Endothelial cell of umbilical vein (primary cell): ENCODE data around the gene ELAC2. TPM values are rescaled to one million over a fixed set of nuclear protein-coding genes. Genes with fewer than 3 reads are reported as not detected.
"Not testable (repeated sequence)": the region's sequence is repeated elsewhere in the genome, so short reads cannot be mapped to it uniquely, and the experiment has no call there.

Source experiments
- BruUV-seq: library from RNA; stranded (reverse); fragments of 400-500 nt; replicated peaks from 2 replicates; lab custom pipeline; 2021; lab: Mats Ljungman, UMichigan
- CTCF ChIA-PET: fragments of 300-600, 350-600 bp; sonication (Branson Sonifier 250); formaldehyde crosslinking; loops from one replicate; lab custom pipeline; 2021; ENCODE audit warnings: antibody characterized with exemption, inconsistent platforms; lab: Charles Lee
- POLR2A ChIA-PET: fragments of 300-600, 350-600 bp; sonication (Branson Sonifier 250); formaldehyde crosslinking; loops from one replicate; lab custom pipeline; 2021; ENCODE audit warnings: antibody characterized with exemption, inconsistent platforms; lab: Charles Lee
- DNase-seq: peaks from one replicate; pipeline ENCODE4 v3.0.0-alpha.2; 2011; ENCODE audit warnings: low read depth, low spot score
- FAIRE-seq: peaks from 2 replicates; lab custom pipeline; 2011; peaks lifted over from hg19 to GRCh38; lab: Jason Lieb, UNC
- H2AFZ ChIP-seq: 2 replicates; pipeline ENCODE4 v1.6.0; 2012; ENCODE audit warnings: low read depth, low read length, control low read depth, inconsistent platforms
- H3K27ac ChIP-seq: 2 replicates; pipeline ENCODE4 v1.5.1; 2011; ENCODE audit warnings: low read depth, mild to moderate bottlenecking, control low read depth, low read length, moderate library complexity; ENCODE audit not compliant: insufficient read depth
- H3K27me3 ChIP-seq, 2 experiments: 2 replicates each; pipeline versions ENCODE4 v1.6.0 to v1.6.1; 2011; ENCODE audit warnings: low read length in 2 of 2, mixed read lengths in 1 of 2; ENCODE audit not compliant: control insufficient read depth in 2 of 2, insufficient read depth in 2 of 2
- H3K36me3 ChIP-seq, 2 experiments: 2 replicates in 1 of 2; 3 replicates in 1 of 2; pipeline ENCODE4 v1.5.1; 2011; ENCODE audit warnings: low read length in 2 of 2, mild to moderate bottlenecking in 1 of 2, moderate library complexity in 1 of 2; ENCODE audit not compliant: control insufficient read depth in 2 of 2, insufficient read depth in 2 of 2; ENCODE audit errors: extremely low read depth in 1 of 2
- H3K4me1 ChIP-seq: 3 replicates; pipeline ENCODE4 v1.5.1; 2011; ENCODE audit warnings: mild to moderate bottlenecking, low read length; ENCODE audit not compliant: control insufficient read depth, insufficient read depth; ENCODE audit errors: extremely low read depth
- H3K4me2 ChIP-seq: 2 replicates; pipeline ENCODE4 v1.6.1; 2011; ENCODE audit warnings: low read length, control low read depth, mixed read lengths; ENCODE audit not compliant: insufficient read depth
- H3K4me3 ChIP-seq, 3 experiments: fragments of 200-600 bp in 1 of 3; sonication (generic), shearing (Covaris generic) in 1 of 3; replicated peaks in 1 of 3; 2 replicates each; pipeline ENCODE4 v1.5.1; 2011 to 2016; ENCODE audit warnings: control low read depth in 3 of 3, low read length in 3 of 3, mild to moderate bottlenecking in 2 of 3, inconsistent platforms in 1 of 3, low read depth in 1 of 3, moderate library complexity in 1 of 3; ENCODE audit not compliant: insufficient read depth in 1 of 3
- H3K79me2 ChIP-seq: 2 replicates; pipeline ENCODE4 v1.6.0; 2012; ENCODE audit warnings: low read length, inconsistent platforms; ENCODE audit not compliant: control insufficient read depth, insufficient read depth
- H3K9ac ChIP-seq: replicated peaks from 2 replicates; pipeline ENCODE3; 2011; ENCODE audit warnings: low read length, control low read depth; ENCODE audit not compliant: insufficient read depth; ENCODE audit errors: extremely low read depth
- H3K9me1 ChIP-seq: replicated peaks from 3 replicates; pipeline ENCODE4 v1.6.0; 2011; ENCODE audit warnings: mild to moderate bottlenecking, low read length; ENCODE audit not compliant: control insufficient read depth, insufficient read depth; ENCODE audit errors: extremely low read depth
- H3K9me3 ChIP-seq: replicated peaks from 2 replicates; pipeline ENCODE4 v1.5.1; 2012; ENCODE audit warnings: low read length, inconsistent platforms; ENCODE audit not compliant: control insufficient read depth, insufficient read depth
- H4K20me1 ChIP-seq: replicated peaks from 2 replicates; pipeline ENCODE3; 2011; ENCODE audit warnings: mild to moderate bottlenecking, low read length; ENCODE audit not compliant: control insufficient read depth, insufficient read depth; ENCODE audit errors: extremely low read depth
- EZH2 ChIP-seq: IDR thresholded peaks from 2 replicates; pipeline ENCODE4 v1.6.1; 2012; ENCODE audit warnings: borderline replicate concordance, low read depth, mild to moderate bottlenecking, moderate library complexity, low read length, inconsistent platforms; ENCODE audit not compliant: severe bottlenecking
- FOS ChIP-seq: IDR thresholded peaks from 2 replicates; pipeline ENCODE4 v1.6.1; 2011; ENCODE audit warnings: mild to moderate bottlenecking, low read length, moderate library complexity, borderline replicate concordance; ENCODE audit not compliant: insufficient read depth
- GATA2 ChIP-seq: IDR thresholded peaks from 2 replicates; pipeline ENCODE4 v1.7.0; 2011; ENCODE audit warnings: low read depth, mild to moderate bottlenecking, moderate library complexity, mixed read lengths, low read length; ENCODE audit not compliant: insufficient read length, insufficient read depth
- JUN ChIP-seq: IDR thresholded peaks from 2 replicates; pipeline ENCODE4 v1.6.1; 2011; ENCODE audit warnings: borderline replicate concordance, low read depth; ENCODE audit not compliant: insufficient read length, insufficient read depth
- MYC ChIP-seq: IDR thresholded peaks from one replicate; pipeline ENCODE4 v1.6.1; 2011; ENCODE audit warnings: mild to moderate bottlenecking, low read depth, low read length
- POLR2A ChIP-seq: IDR thresholded peaks from 2 replicates; pipeline ENCODE4 v1.6.1; 2012; ENCODE audit warnings: low read depth, mild to moderate bottlenecking, control low read depth, low read length
- dilution Hi-C: fragments of 300-500 bp; cut with MboI; formaldehyde crosslinking; loops from one replicate; pipeline ENCODE4 v1.15.0; 2019; ENCODE audit warnings: low sequenced_read_pairs; ENCODE audit not compliant: extremely low pct_ligation_motif_present
- intact Hi-C: fragments of 100-400 bp; cut with micrococcal nuclease; formaldehyde crosslinking; loops from one replicate; pipeline ENCODE4 v1.10.0; 2022
- polyA plus RNA-seq, 4 experiments: library from polyadenylated mRNA; depleted of rRNA in 3 of 4; stranded (reverse) in 3 of 4; unstranded in 1 of 4; fragments of >200 nt; gene quantifications; 2 replicates each; pipeline versions ENCODE4 v1.2.1 to v1.2.3, GENCODE V29; 2011 to 2012; ENCODE audit warnings: missing spikeins in 1 of 4
- total RNA-seq: library from RNA; stranded (reverse); gene quantifications from 2 replicates; pipeline ENCODE4 v1.2.3, GENCODE V29; 2021
- TF ChIP-seq, protein P1 (sequence below): IDR thresholded peaks from 2 replicates; pipeline ENCODE4 v1.6.1; 2011; ENCODE audit not compliant: insufficient read depth, insufficient read length

Gene ELAC2
- total and polyA plus RNA-seq, 2 donors (not counting 3 experiments of a cell fraction or from before 2014, with no cell fraction given), result 64.8 to 75.9 TPM

DNA sequence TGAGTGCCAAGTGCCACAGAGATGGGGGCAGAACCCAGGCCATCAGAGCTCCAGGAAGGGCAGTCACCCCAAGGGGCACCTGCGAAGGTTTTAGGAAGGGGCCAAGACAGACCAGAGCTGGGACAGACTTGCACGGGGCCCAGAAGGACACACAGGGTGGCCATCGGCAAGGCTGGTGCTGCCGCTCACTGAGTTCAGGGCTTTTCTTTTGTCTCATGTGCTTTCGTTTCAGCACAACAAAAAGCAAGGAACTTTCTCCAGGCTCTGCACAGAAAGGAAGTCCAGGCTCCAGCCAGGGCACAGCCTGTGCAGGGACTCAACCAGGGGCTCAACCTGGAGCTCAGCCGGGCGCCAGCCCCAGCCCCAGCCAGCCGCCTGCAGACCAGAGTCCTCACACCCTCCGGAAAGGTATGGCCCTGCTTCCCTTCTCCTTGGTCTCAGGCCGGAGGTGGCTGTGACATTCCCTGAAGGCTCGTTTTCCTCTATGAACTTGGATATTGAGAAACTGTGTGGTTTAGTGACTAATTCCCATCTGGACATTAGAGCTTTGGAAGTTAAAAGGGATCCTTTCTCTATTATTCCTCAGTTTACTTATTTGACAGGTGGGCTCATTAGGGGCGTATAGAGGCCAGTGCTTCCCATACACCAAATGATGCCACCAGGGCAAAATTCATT is 37.9 kb downstream of the ELAC2 start:
- H3K4me3 ChIP-seq, result no peak overlapping the region
- ChIA-PET POLR2A (interaction anchor here (0.7 kb wide), 1 partner anchor 1056 kb away, joined by 3 read pairs; no protein-coding TSS in a partner anchor), CTCF (interaction anchor here (1.4 kb wide), 1 partner anchor 18 kb away, joined by 3 read pairs; no protein-coding TSS in a partner anchor)
- FAIRE-seq (no peak), DNase-seq (no peak)
- no peak overlapping the region for H3K9ac ChIP-seq
- H3K4me2 ChIP-seq, result no peak overlapping the region
- no peaks in the 10 kb centered on the region for H3K9me1 ChIP-seq
- dilution Hi-C loops, result no loop called here
- H3K4me1 ChIP-seq, result no peaks in the 10 kb centered on the region
- H4K20me1 ChIP-seq, result no peaks in the 10 kb centered on the region
- BruUV-seq, result no TSS peak
- no peak overlapping the region for H2AFZ ChIP-seq
- intact Hi-C loops, result no loop called here
- no peaks in the 10 kb centered on the region for H3K36me3 ChIP-seq
- H3K79me2 ChIP-seq, result no peaks in the 10 kb centered on the region
- no peak overlapping the region for H3K27ac ChIP-seq
- H3K27me3 ChIP-seq, result no peaks in the 10 kb centered on the region
- TF ChIP-seq FOS (no peak), JUN (no peak), EZH2 (no peak), POLR2A (no peak), MYC (no peak), GATA2 (no peak)
- TF ChIP-seq, protein P1, sequence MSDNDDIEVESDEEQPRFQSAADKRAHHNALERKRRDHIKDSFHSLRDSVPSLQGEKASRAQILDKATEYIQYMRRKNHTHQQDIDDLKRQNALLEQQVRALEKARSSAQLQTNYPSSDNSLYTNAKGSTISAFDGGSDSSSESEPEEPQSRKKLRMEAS, result no peak
- H3K9me3 ChIP-seq, result no peaks in the 10 kb centered on the region

DNA sequence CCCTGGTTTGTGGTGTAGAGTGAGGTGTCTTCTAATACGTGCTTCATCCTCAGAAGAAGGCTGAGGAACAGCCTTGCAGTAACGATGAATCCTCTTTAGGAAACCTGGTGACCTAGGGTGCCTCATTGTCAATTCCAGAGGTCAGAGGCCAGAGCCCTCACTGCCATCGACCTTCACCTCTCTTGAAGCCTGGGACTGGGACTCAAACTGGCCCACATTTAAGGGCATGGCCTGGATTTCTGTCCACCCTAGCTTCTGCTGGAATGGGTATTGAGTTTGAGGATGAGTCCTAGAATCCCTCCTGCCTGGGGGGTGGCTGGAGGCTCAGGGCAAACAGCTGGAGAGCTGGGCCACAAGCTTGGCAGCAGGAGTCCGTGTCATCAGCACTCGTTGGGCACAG is 38.6 kb downstream of the ELAC2 start:
- FAIRE-seq, result no peak

DNA sequence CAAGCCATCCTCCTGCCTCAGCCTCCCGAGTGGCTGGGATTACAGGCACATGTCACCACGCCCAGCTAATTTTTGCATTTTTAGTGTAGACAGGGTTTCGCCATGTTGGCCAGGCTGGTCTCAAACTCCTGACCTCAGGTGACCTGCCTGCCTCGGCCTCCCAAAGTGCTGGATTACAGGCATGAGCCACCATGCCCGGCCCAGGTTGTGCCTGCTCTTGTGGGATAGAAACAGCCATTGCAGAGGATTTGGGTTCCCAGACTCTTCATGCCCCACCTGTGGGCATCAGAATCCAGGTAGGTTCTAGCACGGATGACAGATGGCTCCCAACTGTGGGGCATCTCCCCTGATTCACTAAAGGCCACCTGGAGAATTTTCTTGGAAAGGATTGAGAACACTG is 39.0 kb downstream of the ELAC2 start:
- FAIRE-seq, CTCF ChIA-PET, H3K27me3 ChIP-seq, DNase-seq, dilution Hi-C loops, H3K9me3 ChIP-seq, H3K9ac ChIP-seq, H3K9me1 ChIP-seq, H3K36me3 ChIP-seq, POLR2A ChIA-PET, H3K79me2 ChIP-seq, H4K20me1 ChIP-seq, intact Hi-C loops, H3K4me1 ChIP-seq, H3K27ac ChIP-seq, H3K4me3 ChIP-seq, BruUV-seq, H2AFZ ChIP-seq, H3K4me2 ChIP-seq: not testable (repeated sequence)

More for the DNA sequence above, 38.6 kb downstream of the ELAC2 start:
- H3K36me3 ChIP-seq, result no peaks in the 10 kb centered on the region
- H3K4me2 ChIP-seq, result no peak overlapping the region
- H4K20me1 ChIP-seq, result no peaks in the 10 kb centered on the region
- DNase-seq, result no peak
- no peaks in the 10 kb centered on the region for H3K9me1 ChIP-seq
- no peaks in the 10 kb centered on the region for H3K79me2 ChIP-seq
- no peak overlapping the region for H3K27ac ChIP-seq
- H2AFZ ChIP-seq, result no peak overlapping the region
- no peak for TF ChIP-seq MYC
- TF ChIP-seq EZH2, result no peak
- dilution Hi-C loops, result no loop called here
- H3K9me3 ChIP-seq, result no peaks in the 10 kb centered on the region
- no TSS peak for BruUV-seq
- no peak overlapping the region for H3K4me3 ChIP-seq
- ChIA-PET POLR2A (no interaction called here), CTCF (no interaction called here)
- H3K9ac ChIP-seq, result no peak overlapping the region
- no peaks in the 10 kb centered on the region for H3K4me1 ChIP-seq
- intact Hi-C loops, result no loop called here
- no peaks in the 10 kb centered on the region for H3K27me3 ChIP-seq
